ENCODE measurements around the gene NTRK2.

DNA sequence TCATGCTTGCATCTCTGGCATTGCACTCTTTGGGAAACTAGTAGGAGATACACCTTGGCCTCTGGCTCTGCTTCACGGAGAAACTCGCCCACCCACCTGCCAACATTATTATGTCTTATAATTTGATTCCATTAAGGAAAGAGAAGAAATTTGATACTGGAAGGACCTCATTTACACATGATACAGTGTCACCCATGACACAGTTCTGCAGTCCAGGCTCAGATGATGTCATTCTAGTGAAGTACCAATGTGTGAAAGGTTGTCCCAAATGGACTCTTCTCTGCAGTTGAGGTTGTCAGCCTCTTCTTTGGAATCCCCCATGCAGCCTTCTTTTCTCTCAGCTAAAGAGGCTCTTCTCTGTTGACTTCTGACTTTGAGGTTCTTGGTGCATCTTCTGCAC is 329.1 kb downstream of the NTRK2 start:
- TF ChIP-seq SIN3A (IDR thresholded peaks at IDR 0.05; ENCODE audit: low read depth) (no peak), SRF (IDR thresholded peaks at IDR 0.05; ENCODE audit: low read depth) (no peak), CEBPB (IDR thresholded peaks at IDR 0.05; ENCODE audit: low read depth) (no peak), CTCF (IDR thresholded peaks at IDR 0.05 in 2 of 3, conservative IDR thresholded peaks at IDR 0.05 in 1 of 3; ENCODE audit: borderline replicate concordance in 1 of 3, insufficient read depth in 1 of 3, low read depth in 2 of 3, low read length in 2 of 3) (no peak), JUND (IDR thresholded peaks at IDR 0.05) (no peak), EZH2 (IDR thresholded peaks at IDR 0.05) (no peak), MAX (IDR thresholded peaks at IDR 0.05) (no peak), POLR2A (IDR thresholded peaks at IDR 0.05; ENCODE audit: borderline replicate concordance, extremely low read depth, insufficient read depth, insufficient read length) (no peak), ZFX (IDR thresholded peaks at IDR 0.05) (no peak)

All from HCT116 (cell line).